Measurements from ENCODE around the gene IARS1. TPM values are rescaled to one million over a fixed set of nuclear protein-coding genes. Genes with fewer than 3 reads are reported as not detected.

The IARS1 gene
- 73.2 TPM for total RNA-seq

DNA sequence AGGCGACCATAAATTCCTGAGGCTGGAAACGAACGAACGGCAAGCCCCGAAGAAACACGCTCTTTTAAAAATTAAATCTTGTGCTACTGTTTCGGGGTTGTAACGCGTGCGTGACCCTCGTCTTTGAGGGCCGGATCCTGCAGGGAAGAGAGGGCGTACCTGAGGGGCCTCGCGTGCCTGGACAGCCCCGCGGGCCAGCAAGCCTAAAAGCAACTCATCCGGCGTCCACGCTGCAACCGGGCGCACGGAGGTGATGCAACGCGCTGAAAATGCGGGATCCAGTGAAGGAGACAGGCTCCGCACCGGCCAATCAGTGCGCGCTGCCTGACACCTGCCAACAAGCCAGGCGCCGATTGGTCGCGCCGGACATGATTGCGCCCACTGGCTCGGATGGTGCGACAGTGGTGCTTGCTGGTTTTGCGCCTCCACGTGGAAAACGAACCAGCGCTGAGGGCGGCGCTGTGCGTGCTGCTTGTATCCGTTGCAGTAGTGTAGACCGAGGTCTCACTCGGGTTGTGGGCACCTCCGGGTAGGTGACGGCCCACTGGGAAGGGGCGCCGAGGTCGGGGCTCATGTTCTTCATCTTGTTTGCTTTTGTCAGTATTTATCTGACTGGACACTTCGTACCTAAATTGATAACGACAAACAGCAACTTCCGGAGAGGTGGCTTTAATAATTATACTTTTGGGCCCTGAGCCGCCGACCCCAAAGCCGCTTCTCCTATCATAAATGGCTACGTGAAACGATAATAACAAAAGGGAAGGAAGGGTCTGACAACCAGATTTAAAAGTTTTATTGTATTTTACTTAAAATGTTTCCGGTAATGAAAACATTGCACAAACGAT is at the start of gene IARS1:
Gene IARS1 (minus strand): TSS at position 246 of the 845 bp plus-strand sequence. CDS start 4,278 bp downstream, outside the sequence.
- peak; percentile 98 to 99 (median 98) for DNase-seq (ENCODE audit: low read depth in 2 of 3, low spot score in 2 of 3)

DNA sequence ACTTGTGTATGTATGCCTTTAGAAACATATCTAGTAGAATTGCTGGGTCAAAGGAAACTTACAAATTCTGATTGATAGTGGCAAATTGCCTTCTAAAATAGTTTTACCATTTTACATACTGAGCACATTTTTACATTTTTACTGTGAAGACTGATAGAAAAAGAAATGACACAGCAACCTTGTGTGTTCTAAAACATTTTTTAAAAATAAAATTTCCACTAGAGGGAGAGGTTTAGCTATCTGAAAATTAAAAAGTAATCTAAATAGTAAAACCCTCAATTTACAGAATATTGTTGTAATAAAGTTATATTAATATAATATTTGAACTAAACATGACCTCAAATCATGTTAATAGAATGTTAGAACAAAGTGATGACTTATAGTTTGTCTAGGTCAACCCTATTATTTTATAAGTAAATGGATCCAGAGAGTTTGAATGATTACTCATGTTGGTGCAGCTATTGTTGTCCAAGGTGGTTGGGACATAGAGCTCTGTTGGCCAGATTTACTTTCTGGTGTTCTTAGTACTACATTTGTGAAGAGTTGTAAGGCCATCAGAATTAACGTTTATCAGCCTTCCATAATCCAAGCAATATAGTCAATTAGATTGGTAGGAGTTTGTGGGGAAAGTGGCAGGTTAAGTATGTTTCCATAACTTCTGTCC is 49.5 kb upstream of the IARS1 start:
- DNase-seq (ENCODE audit: low read depth in 2 of 3, low spot score in 2 of 3), result peak in 1 of 3 donors; percentile 31

DNA sequence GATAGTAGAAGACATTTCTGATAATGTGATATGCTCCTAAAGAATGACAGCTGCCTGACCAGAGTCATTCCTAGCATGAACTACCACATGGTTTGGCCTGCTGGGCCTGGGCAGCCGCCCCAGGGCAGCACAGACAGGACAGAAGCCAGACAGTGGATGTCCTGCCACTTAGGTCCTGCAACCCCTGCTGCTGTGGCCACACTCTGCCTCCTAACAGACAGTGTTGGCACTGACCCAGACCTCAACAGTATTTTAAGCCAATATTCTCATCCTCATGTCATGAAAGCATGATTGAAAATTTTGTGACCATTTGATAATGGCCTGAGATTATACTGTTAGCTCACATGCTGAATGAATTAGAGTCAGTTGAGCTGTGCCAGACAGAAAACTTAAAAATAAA is 48.1 kb upstream of the IARS1 start:
- DNase-seq (ENCODE audit: low read depth in 2 of 3, low spot score in 2 of 3), result no peak

DNA sequence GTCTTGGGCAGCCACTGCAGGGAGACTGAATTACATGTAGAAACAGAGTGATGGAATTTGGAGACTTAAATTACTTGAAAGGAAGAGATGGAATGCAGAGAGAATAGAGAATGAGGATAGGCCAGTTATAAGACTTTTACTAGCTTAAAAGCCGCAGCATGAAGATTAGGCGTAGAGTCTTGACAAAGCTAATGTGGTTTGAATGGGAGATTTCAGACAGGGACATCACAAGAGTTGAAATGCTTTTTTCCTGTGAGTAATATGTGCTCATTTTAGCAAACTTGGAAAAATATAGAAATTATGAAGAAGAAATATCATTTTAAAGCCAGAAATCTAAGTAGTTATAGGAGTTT is 39.8 kb upstream of the IARS1 start:
- no peak for DNase-seq (ENCODE audit: low read depth in 2 of 3, low spot score in 2 of 3)

DNA sequence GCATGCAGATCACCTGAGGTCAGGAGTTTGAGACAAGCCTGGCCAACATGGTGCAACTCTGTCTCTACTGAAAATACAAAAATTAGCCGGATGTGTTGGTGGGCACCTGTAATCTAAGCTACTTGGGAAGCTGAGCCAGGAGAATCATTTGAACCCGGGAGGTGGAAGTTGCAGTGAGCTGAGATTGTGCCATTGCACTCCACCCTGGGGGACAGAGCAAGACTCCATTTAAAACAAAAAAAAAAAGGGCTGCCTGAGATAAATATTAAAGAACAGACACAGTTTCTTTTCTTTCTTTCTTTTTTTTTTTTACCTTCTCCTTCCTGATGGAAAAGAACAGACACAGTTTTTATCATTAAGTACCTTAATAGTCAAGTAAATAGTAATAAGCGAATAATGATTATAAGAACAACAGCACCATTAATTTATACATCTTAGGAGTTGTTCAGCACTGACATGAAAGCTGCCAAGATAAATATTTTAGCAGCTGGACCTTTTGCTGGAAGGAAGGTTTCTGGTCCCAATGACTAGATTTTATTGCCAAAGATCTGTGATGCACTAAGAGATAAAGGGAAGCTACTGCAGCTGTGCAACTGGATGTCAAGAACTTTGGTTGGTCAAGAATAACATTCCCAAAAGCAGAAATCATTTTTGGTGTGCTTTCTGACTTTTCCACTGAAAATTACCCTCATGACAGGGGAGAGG is 39.2 kb upstream of the IARS1 start:
- DNase-seq (ENCODE audit: low read depth in 2 of 3, low spot score in 2 of 3), result no peak

DNA sequence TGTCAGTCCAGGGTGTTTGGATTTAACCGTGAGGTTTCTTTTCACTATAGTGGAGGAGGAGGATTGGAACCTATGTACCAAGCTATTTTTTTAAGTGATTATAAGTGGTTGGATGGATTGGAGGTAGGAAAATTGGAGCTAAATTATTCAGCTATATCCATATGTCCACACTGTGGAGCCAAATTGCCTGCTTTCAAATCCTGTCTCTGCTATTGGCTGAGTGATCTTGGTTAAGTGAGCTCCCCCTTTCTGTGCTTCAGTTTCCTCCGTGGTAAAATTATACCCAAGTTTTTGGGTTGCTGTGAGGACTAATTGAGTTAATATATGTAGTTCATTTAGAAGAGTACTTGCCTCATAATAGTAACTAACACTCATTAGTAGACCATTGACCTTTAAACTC is 34.7 kb upstream of the IARS1 start:
- peak in 2 of 3 donors; percentile 29 to 53 for DNase-seq (ENCODE audit: low read depth in 2 of 3, low spot score in 2 of 3)

DNA sequence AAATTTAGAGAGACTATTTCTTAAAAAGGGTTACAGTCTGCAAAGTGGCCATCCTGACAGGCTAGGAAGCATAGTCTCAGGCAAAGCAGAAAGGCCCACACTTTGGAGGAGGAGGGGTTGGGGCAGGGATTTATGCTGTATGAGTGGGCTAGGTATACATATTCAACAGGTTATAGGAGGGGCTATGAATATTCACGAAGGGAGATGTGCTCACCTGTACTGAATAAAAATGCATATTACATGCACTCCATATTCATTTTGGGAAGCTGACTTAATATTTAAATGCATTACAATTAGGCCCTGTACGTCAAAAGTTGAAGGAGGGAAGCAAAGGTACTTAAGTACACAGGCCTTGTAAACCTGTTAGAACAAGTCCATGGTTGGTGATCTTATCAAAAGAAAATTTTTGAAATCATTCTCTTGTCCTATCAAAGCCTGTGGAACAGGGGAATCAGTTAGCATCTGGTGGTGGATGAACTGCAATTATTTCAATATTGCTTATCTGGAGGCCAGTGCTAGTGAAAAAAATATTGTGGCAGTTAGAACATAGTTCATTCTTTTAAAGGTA is 33.9 kb upstream of the IARS1 start:
- DNase-seq (ENCODE audit: low read depth in 2 of 3, low spot score in 2 of 3), result no peak

DNA sequence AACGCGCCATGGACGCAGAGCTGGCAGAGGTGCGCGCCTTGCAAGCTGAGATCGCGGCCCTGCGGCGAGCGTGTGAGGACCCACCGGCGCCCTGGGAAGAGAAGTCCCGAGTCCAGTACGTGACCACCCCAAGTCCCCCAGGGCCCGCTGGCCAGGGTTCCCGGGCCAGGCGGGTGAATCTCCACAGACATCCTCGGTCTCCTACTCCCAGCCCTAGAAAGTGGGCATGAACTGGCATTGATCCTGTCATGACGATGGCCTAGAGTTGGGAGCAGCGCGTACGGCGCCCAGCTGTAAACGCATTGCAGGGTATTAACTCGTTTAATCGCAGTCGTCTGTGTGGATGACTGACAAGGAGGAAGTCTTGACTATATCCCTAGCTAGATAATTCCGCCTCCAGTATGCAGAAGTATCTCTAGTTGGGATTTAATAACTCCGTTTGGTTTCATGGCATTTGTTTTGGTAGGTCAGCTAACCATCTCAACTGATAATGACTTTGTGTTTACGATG is 32.5 kb upstream of the IARS1 start:
- DNase-seq (ENCODE audit: low read depth in 2 of 3, low spot score in 2 of 3), result peak in 1 of 3 donors; percentile 35

DNA sequence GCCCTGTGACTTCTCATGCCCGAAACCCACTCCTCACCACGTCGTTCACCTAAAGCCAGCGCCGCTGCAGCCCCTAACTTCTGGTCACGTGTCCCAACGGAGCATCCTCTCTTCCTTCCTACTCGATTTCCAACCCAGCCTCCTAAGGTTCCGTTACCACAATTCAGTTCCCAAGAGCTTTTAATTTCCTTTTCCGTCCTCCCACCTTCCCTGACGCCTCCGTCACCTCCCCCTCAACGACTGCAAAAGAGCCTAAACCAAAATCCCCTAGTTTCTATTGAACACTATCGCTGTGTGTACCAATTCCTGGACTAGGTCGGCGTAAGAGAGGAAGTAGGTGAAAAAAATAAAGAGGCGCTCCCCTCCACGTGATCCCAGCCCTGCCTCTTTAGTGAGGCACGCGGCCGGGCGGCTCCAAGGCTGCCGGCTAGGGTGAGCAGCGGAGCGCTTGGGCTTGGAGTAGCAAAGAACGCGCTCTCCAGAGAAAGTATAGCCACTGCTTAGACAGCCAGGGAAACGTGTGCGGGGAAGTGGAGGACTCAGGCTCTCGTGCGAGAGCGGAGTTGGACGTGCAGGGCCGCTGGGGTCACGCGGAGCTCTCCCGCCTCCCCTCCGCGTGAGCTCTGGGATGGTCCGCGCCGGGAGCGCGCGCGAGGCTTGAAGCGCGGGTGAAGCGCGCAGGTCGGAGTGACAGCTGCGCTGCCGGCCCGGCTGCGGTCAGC is 31.9 kb upstream of the IARS1 start, which contains the start of the genes CENPP and NOL8:
Gene CENPP (plus strand): TSS at position 685 of the 722 bp plus-strand sequence.
Gene NOL8 (minus strand): TSS at position 82 of the 722 bp plus-strand sequence. CDS start 1,189 bp downstream, outside the sequence.
- DNase-seq (ENCODE audit: low read depth in 2 of 3, low spot score in 2 of 3), result peak; percentile 79 to 94 (median 90)

DNA sequence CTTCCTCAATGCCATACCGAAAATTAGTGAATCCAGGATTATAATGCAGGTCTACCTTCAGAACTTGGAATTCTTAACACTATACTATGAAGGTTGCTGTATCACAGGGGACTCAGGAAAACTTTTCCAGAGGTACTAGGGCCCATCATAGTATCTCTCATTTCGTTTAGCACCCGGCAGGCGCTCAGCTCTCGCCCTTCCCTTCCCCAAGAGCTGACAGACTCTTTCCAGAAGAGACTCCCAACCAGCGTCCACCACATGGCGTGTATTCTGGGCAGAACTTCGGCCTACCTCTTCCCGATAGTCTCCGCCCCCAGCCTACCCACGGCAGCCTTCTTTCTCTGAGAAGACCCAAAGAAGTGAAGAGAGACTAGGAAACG is 31.4 kb upstream of the IARS1 start:
- peak in 1 of 3 donors; percentile 8 for DNase-seq (ENCODE audit: low read depth in 2 of 3, low spot score in 2 of 3)

DNA sequence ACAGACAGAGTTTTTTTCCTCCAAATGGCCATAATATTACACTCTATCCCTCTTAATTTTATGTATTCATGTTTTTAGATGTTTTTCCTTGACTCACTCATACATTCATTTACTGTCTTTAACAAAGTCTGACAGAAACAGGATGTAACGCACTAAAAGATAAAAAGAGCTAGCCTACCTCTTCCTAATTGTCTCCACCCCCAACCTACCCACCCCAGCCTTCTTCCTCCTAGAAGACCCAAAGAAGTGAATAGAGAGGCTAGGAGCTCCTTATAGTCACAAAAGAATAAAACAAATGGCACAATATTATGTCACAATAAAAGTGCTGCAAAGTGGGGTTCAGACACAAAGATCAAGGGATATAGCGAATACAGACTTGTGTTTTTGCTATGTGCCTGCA is 30.9 kb upstream of the IARS1 start:
- DNase-seq (ENCODE audit: low read depth in 2 of 3, low spot score in 2 of 3), result peak in 2 of 3 donors; percentile 35 to 60

DNA sequence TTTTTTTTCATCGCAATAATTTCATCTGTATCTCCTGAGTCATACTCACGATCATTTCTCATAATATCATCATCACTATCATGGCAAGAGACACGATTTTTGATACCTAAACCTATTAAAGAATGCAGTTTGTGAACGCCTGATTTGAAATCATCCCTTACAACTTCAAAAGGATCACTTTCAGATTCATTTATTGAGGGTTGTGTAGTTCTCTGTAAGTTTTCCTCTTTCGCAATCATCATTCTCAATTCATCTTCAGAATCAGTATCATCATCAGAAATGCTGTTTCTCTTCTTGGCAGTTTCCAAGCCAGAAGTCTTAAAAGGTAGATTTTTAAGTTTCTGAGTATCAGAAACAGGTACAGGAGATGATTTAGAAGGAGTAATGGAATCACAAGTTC is 22.0 kb upstream of the IARS1 start:
- no peak for DNase-seq (ENCODE audit: low read depth in 2 of 3, low spot score in 2 of 3)

DNA sequence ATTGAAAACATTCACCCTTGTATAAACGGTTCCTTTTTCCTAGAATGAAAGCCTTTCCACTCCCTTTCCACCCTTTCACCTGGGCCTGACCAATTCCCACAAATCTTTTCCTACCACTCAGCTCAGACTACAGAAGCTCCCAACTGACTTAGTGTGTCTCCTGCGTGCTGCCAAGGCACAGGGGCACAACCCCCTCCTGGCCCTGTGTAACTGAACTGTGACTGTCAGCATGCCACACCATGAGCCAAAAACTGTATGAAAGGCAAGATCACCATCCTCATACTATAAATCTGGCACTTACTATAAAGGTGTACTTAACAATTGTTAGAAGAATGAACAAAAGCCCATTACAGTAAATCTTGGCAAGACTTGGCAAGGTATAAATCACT is 20.1 kb upstream of the IARS1 start:
- DNase-seq (ENCODE audit: low read depth in 2 of 3, low spot score in 2 of 3), result no peak

DNA sequence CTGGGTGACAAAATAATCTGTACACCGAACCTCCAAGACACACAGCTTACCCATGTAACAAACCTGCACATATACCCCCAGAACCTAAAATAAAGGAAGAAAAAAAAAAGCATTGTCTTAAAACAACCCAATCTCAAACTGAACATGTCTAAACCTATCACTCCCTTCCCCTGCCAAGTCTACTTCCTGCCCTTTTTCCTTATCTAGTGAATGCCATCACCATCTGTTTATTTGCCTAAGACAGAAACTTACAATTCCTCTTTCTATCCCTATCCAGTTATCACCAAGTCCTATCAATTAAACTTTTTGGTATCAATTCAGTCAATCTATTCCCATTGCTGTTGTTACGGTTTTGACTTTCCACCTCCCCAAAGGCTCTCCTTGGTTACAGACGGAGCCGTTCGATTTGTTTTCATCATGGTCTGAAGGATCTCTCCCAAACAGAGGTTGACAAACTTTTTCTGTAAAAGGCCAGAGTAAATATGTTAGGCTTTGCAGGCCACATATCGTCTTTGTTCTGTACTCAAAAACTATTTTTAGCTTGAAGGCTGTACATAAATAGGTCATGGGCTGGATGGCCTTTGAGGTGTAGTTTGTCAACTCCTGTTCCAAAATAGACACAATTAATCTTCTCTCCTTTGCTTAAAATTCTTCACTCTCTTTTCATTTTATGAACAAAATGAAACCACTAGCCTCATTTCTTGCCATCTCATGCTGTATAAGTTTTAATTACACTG is 19.6 kb upstream of the IARS1 start:
- peak in 1 of 3 donors; percentile 40 for DNase-seq (ENCODE audit: low read depth in 2 of 3, low spot score in 2 of 3)

DNA sequence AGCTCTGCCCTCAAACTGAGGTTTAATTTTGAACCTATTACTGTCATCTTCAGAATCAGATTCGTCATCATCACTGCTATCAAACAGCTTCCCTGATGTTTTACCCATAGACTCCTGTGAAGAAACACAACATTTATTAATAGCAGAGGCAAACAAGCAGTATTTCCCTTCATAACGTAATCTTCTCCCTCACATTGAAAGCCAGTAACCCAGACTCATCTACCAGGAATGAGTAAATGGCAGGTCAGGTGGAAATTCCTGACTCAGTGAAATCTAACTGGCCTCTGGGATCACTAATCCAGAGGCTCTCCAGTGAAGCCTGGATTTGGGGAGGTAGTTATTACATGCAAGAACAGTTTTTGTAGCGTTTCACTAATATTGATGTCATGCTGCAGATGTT is 17.1 kb upstream of the IARS1 start:
- DNase-seq (ENCODE audit: low read depth in 2 of 3, low spot score in 2 of 3), result no peak

DNA sequence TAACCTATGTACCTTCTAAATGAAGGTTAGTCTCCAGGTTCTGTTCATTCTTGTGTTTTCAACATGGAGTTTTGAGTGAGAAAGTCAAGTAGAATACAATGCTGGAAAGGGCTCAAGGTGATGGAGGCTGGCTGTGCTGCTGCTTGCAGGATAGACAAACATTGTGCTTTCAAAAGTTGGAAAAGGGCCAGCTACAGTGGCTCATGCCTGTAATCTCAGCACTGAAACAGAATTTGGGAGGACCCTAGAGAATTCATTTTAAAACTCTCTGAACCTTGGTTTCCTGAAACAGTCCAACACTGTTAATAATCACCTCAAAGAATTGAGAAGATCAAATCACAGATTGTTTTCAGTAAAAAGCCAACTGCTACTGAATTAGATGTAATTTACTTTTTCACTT is 15.4 kb upstream of the IARS1 start:
- DNase-seq (ENCODE audit: low read depth in 2 of 3, low spot score in 2 of 3), result no peak

DNA sequence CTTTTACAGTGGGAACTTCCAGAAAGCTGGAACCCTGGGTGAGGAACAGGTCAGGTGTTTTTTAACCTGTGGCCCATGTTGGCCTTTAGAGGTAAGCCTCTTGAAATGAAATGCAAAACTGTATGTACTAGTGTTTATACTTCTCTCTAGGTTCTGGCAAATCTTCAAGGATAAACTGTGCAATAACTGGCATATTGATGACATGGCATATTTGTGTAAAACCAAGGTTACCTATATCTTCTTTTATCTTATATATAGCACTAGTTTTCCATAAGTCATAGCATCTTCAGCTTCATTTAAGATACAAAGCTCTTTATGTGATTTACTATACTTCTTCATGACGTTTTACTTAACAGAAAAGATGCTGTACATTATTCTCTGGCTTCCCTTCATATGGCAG is 7.4 kb upstream of the IARS1 start:
- no peak for DNase-seq (ENCODE audit: low read depth in 2 of 3, low spot score in 2 of 3)

DNA sequence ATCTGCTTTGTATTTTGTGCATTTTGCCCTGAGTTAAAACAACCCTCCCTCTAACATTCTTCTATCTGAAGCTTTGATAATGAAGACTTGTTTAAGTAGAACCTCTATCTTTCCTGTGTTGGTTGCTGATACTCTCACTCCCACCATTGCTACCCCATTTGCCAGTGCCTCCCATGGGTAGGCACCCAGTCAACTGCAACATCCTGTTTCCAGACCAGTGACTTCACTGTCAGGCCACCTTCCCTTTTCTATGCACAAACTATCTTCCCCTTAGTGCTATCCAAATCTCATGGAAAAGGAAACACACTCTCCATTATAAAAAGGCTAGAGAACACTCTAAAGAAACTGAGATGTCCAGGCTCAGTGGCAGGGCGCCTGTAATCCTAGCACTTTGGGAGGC is 5.6 kb upstream of the IARS1 start:
- no peak for DNase-seq (ENCODE audit: low read depth in 2 of 3, low spot score in 2 of 3)

DNA sequence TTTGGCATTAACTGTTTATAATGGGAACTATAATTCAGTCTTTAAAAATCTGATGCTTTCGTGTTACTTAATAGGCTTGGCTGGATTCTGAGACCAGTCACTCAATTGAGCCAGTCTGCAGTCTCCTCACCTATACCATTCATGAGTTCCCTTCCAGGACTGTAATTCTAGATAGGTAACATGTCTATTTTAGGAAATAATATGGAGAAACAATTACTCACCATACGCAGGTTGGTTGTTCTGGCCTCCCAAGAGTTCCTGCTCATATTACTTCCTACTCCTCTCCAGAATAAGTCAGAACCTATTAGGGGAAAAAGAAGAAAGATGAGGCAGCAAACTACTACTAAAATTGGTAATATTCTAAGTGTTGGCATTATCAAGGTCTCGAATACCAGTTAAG is 4.5 kb upstream of the IARS1 start:
- no peak for DNase-seq (ENCODE audit: low read depth in 2 of 3, low spot score in 2 of 3)

Measured in hematopoietic multipotent progenitor cell (in vitro differentiated cells).